BLaER1 treated with 17β-estradiol and CSF1 and Interleukin-3, amounts not matched to agents 10 nM and 100 nM (cell line): Measurements from ENCODE around the gene SPATA2.
"Not testable (repeated sequence)": the region's sequence is repeated elsewhere in the genome, so short reads cannot be mapped to it uniquely, and the experiment has no call there.

Experiments
- H3K27ac ChIP-seq, 11 experiments: shearing (Covaris generic); formaldehyde crosslinking; 2 replicates each; pipeline ENCODE4 v1.8.1; 2022
- H3K27me3 ChIP-seq, 11 experiments: shearing (Covaris generic); formaldehyde crosslinking; 2 replicates each; pipeline ENCODE4 v1.8.1; 2022
- H3K36me3 ChIP-seq, 11 experiments: shearing (Covaris generic); formaldehyde crosslinking; 2 replicates each; pipeline ENCODE4 v1.8.1; 2022
- H3K4me1 ChIP-seq, 10 experiments: shearing (Covaris generic); formaldehyde crosslinking; 2 replicates each; pipeline ENCODE4 v1.8.1; 2022
- H3K4me2 ChIP-seq, 11 experiments: shearing (Covaris generic); formaldehyde crosslinking; 2 replicates each; pipeline ENCODE4 v1.8.1; 2022
- H3K4me3 ChIP-seq, 10 experiments: shearing (Covaris generic); formaldehyde crosslinking; 2 replicates each; pipeline ENCODE4 v1.8.1; 2022
- H3K9ac ChIP-seq, 11 experiments: shearing (Covaris generic); formaldehyde crosslinking; 2 replicates each; pipeline ENCODE4 v1.8.1; 2022
- H3K9me3 ChIP-seq, 11 experiments: shearing (Covaris generic); formaldehyde crosslinking; replicated peaks in 1 of 11; 2 replicates each; pipeline ENCODE4 v1.8.1; 2022
- H4K20me1 ChIP-seq, 11 experiments: shearing (Covaris generic); formaldehyde crosslinking; 2 replicates each; pipeline ENCODE4 v1.8.1; 2022
- Cebpa-rat ChIP-seq, 11 experiments: shearing (Covaris generic); IDR thresholded peaks; 2 replicates each; pipeline ENCODE4 v1.8.1; 2022

The SPATA2 gene

DNA sequence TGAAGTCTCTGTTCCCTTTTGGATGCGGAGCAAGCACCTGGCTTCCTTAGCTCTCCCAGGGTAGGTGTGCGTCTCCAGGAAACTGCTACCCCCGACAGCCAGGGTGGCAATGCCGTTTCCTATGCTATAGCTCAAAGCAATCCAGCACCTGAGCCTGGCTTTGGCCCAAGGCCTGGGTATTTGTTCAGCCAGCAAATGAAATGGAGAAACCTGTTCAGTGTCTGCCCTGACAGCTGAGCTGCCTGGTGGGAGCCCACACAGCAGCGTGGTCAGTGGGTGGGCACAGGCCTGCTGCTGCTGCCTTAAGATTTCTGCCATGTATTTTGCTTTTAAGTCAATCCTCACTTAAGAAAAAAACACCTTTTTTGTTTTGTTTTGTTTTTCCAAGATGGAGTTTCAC is 13.7 kb downstream of the SPATA2 start:
- H3K4me3 ChIP-seq = no peak overlapping the region
- H3K9ac ChIP-seq = no peak overlapping the region
- peaks cover 0 to 11% (median 5%) of the 10 kb centered on the region in 10 experiments; a peak in 10 of 20 replicates for H3K4me1 ChIP-seq
- peaks cover 0 to 9% (median 6%) of the 10 kb centered on the region in 11 experiments; a peak in 11 of 22 replicates for H3K9me3 ChIP-seq
- 0 out of 22 replicates have a peak overlapping the region, but pooled peaks of 1 of the 11 experiments have one; percentile 13 for H3K27ac ChIP-seq
- H4K20me1 ChIP-seq = peaks cover 6 to 32% (median 24%) of the 10 kb centered on the region in 11 experiments; a peak in 15 of 22 replicates
- H3K27me3 ChIP-seq = no peaks in the 10 kb centered on the region
- H3K4me2 ChIP-seq = no peak overlapping the region
- TF ChIP-seq Cebpa-rat (IDR thresholded peaks at IDR 0.05) = no peak
- H3K36me3 ChIP-seq = peaks cover 34 to 44% (median 38%) of the 10 kb centered on the region in 11 experiments

DNA sequence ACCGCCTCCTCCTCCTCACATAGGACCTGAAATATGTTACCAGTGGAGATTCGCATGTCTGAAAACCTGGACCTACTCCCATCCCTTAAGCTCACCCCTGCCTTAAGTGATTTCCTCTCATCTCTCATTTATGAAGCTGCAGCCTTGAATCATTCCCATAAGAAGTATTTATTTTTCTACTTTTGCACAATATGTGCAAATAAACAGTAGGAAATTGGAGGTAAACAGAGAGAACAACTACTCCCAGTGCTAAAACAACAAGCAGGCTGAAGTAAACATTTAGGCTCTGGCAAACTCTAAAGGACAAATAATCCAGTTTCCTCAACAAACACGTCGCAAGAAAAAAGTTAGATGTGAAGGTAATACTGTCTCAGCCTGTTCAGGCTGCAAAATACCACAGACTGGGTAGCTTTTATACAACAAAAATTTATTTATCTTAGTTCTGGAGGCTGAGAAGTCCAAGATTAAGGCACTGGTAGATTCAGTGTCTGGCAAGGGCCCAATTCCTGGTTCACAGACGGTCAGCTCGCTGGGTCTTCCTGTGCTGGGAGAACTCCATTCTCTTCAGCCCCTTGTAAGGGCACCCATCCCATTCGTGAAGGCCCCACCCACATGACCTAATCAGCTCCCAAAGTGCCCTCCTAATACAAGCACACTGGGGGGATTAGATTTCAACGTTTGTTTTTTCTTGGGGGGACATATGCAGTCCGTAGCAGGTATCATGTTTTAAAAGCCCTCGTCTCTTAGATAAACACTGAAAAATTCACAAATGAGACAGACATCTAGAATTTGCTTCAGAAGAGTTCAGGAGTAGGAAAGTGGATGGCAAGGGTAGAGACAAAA is 15.6 kb downstream of the SPATA2 start:
- no peak overlapping the region for H3K4me2 ChIP-seq
- H3K27ac ChIP-seq = no peak overlapping the region
- peaks cover 0 to 22% (median 12%) of the 10 kb centered on the region in 10 experiments; a peak in 13 of 20 replicates for H3K4me1 ChIP-seq

DNA sequence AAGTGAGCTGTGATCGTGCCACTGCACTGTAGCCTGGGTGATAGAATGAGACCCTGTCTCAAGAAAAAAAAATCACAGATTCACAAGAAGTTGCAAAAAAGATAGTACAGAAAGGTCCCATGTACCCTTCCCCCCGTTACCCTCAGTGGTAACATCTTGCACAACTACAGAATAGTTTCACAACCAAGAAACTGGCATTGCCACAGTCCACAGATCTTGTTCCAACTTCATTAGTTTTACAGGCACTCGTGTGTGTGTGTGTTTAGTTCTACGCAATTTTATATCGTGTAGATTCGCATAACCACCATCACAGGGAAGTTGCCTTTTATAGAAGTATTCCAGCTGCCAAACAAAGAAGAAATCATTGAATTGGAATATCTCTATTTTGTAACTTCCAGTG is 19.1 kb downstream of the SPATA2 start:
- Histone ChIP-seq H4K20me1 (peaks cover 0 to 5% (median 0%) of the 10 kb centered on the region in 11 experiments; a peak in 2 of 22 replicates), H3K9me3 (peaks cover 0 to 9% (median 6%) of the 10 kb centered on the region in 11 experiments; a peak in 11 of 22 replicates), H3K27me3 (no peaks in the 10 kb centered on the region), H3K27ac (peak overlapping the region in 6 of 11 experiments; percentile 5 to 54 (median 40); a peak in 6 of 22 replicates), H3K4me3 (no peak overlapping the region), H3K4me1 (peaks cover 24 to 51% (median 44%) of the 10 kb centered on the region in 10 experiments), H3K36me3 (no peaks in the 10 kb centered on the region), H3K9ac (no peak overlapping the region), H3K4me2 (peak overlapping the region in 7 of 11 experiments; percentile 5 to 50 (median 35); a peak in 10 of 22 replicates)
- peak in 5 of 11 experiments; percentile 13 to 57 (median 45); a peak in 5 of 22 replicates for TF ChIP-seq Cebpa-rat (IDR thresholded peaks at IDR 0.05)

More for the DNA sequence above, 15.6 kb downstream of the SPATA2 start:
- Histone ChIP-seq H3K36me3 (peaks cover 16 to 26% (median 20%) of the 10 kb centered on the region in 11 experiments), H3K9me3 (peaks cover 0 to 9% (median 6%) of the 10 kb centered on the region in 11 experiments; a peak in 11 of 22 replicates), H3K9ac (no peak overlapping the region), H3K4me3 (no peak overlapping the region), H4K20me1 (peaks cover 0 to 13% (median 7%) of the 10 kb centered on the region in 11 experiments; a peak in 12 of 22 replicates), H3K27me3 (no peaks in the 10 kb centered on the region)
- no peak for TF ChIP-seq Cebpa-rat (IDR thresholded peaks at IDR 0.05)

DNA sequence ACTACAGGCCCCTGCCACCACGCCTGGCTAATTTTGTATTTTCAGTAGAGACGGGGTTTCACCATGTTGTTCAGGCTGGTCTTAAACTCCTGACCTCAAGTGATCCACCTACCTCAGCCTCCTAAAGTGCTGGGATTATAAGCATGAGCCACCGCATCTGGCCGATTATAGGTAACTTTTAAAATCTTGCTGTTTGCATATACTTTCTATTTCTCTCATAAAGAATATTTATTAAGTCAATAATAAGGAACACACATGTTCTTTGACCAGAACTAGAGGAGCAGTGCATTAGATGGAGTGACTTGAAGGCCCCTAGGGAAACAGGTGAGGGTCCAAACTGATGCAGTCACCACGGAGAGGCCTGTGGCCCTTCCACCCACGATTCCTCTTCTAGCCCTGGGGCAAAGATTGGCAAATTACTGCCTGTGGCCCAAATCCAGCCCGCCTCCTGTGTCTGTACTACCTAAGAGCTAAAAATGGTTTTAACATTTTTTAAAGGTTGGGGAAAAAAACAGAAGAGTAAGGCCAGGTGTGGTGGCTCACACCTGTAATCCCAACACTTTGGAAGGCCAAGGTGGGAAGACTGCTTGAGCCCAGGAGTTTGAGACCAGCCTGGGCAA is 19.7 kb downstream of the SPATA2 start:
- H4K20me1 ChIP-seq, H3K27me3 ChIP-seq, H3K9ac ChIP-seq, H3K36me3 ChIP-seq, H3K4me3 ChIP-seq, H3K9me3 ChIP-seq: not testable (repeated sequence)
- Histone ChIP-seq H3K4me2 (peak overlapping the region in 7 of 11 experiments; percentile 5 to 50 (median 35); a peak in 8 of 22 replicates), H3K27ac (peak overlapping the region in 7 of 11 experiments; percentile 5 to 54 (median 34); a peak in 7 of 22 replicates), H3K4me1 (peaks cover 30 to 53% (median 49%) of the 10 kb centered on the region in 10 experiments)

DNA sequence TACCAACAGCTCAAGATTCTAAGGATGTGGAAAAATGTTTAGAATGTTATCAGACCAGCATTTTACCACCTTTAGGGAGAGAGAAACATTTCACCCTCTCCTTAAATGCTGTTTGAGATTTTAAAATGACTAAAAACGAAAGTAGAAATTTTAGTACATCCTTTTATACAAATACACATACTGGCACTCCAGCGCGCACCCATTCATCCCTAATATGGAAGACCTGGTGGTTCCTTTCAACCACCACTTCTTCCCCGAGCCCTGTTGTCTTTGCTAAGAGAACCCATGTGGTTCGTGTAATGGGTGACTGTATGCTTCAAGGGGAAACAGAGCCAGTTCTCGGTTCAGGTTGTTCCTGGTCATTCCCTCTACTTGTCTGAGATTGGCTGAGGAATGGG is 21.3 kb downstream of the SPATA2 start:
- 0 out of 22 replicates have a peak overlapping the region, but pooled peaks of 1 of the 11 experiments have one; percentile 52 for H3K9ac ChIP-seq
- no peak overlapping the region for H3K4me3 ChIP-seq
- no peaks in the 10 kb centered on the region for H3K27me3 ChIP-seq
- peaks cover 0 to 9% (median 6%) of the 10 kb centered on the region in 11 experiments; a peak in 11 of 22 replicates for H3K9me3 ChIP-seq
- no peaks in the 10 kb centered on the region for H3K36me3 ChIP-seq
- H3K4me2 ChIP-seq = peak overlapping the region in 6 of 11 experiments; percentile 15 to 87 (median 48); a peak in 5 of 22 replicates
- TF ChIP-seq Cebpa-rat (IDR thresholded peaks at IDR 0.05) = no peak
- H3K4me1 ChIP-seq = peaks cover 45 to 68% (median 64%) of the 10 kb centered on the region in 10 experiments
- H4K20me1 ChIP-seq = peaks cover 0 to 5% (median 0%) of the 10 kb centered on the region in 11 experiments; a peak in 2 of 22 replicates
- peak overlapping the region in 5 of 11 experiments; percentile 49 to 88 (median 59); a peak in 6 of 22 replicates for H3K27ac ChIP-seq

DNA sequence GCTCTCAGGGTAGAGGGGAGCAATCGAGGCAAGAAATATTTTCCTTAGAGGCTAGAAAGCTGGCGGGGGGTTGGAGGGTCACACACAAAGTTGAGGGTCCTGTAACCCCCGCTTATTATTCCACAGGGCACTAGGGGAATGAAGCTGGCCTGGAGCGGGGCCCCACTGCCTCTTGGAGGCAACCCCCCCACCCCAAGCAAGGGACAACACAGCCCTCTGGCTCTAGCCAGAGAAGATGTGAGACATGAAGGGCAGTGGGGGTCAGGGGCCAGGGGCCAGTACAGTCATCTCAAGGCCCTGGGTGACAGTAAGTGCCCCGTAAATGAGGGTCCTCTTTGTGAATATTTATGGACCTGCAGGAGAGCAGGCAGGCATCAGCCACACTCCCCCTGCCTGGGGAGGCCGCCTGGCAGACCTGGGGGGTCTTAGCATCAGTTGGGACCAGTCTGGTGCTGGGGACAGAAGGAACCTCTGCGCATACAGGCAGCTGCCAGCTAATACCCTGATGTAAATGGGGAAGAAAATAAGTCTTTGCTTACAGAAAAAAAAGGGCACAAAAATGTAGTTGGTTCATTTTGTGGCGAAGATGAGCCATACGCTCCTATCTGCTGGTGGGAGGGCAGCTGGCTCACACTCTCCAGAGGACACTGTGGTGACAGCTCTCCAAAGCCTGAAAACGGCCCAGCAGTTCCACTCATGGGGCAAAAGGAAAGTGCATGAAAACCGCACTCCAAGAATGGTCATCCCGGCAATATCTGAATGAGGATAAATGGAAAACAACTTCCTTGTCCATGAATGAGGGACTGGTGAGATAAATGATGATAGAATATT is 21.9 kb downstream of the SPATA2 start:
- peak overlapping the region in 9 of 11 experiments; percentile 2 to 79 (median 27); a peak in 7 of 22 replicates for H3K9ac ChIP-seq
- no peaks in the 10 kb centered on the region for H3K27me3 ChIP-seq
- H3K9me3 ChIP-seq = peaks cover 0 to 9% (median 6%) of the 10 kb centered on the region in 11 experiments; a peak in 11 of 22 replicates
- no peak overlapping the region for H3K4me3 ChIP-seq
- peak overlapping the region in 8 of 11 experiments; percentile 13 to 92 (median 74); a peak in 11 of 22 replicates for H3K4me2 ChIP-seq
- H3K4me1 ChIP-seq = peaks cover 51 to 74% (median 70%) of the 10 kb centered on the region in 10 experiments
- H3K27ac ChIP-seq = peak overlapping the region in 7 of 11 experiments; percentile 49 to 88 (median 79); a peak in 14 of 22 replicates
- H4K20me1 ChIP-seq = peaks cover 0 to 5% (median 0%) of the 10 kb centered on the region in 11 experiments; a peak in 2 of 22 replicates
- no peak for TF ChIP-seq Cebpa-rat (IDR thresholded peaks at IDR 0.05)
- H3K36me3 ChIP-seq = no peaks in the 10 kb centered on the region

DNA sequence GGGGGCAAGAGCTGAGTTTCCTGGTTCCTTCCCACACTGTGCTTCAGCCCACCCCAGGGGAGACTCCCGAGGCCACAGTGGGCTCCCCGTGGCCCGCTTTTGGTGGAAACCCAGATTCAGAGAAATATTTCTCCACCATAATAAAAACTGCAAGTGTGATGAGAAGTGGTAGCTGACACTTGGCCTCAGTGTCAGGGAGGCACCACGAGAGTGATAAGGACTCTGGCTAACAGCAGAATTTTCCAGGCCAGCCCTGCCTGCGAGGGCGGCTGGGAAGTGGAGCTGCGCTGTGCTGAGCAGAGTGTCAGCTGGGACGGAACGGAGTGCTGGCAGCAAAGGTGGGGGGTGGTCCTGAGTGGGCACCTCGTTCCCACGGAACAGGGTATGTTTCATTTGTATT is 22.5 kb downstream of the SPATA2 start:
- peak overlapping the region in 9 of 11 experiments; percentile 2 to 88 (median 59); a peak in 17 of 22 replicates for H3K27ac ChIP-seq
- peaks cover 58 to 81% (median 77%) of the 10 kb centered on the region in 10 experiments for H3K4me1 ChIP-seq
- peak overlapping the region; percentile 31 to 92 (median 56) for H3K4me2 ChIP-seq
- H3K9ac ChIP-seq = peak overlapping the region in 9 of 11 experiments; percentile 14 to 79 (median 27); a peak in 13 of 22 replicates
- H3K4me3 ChIP-seq = no peak overlapping the region
- no peaks in the 10 kb centered on the region for H3K27me3 ChIP-seq
- peaks cover 0 to 11% (median 0%) of the 10 kb centered on the region in 11 experiments; a peak in 5 of 22 replicates for H4K20me1 ChIP-seq
- H3K36me3 ChIP-seq = no peaks in the 10 kb centered on the region; a peak in 1 of 22 replicates
- TF ChIP-seq Cebpa-rat (IDR thresholded peaks at IDR 0.05) = no peak
- peaks cover 0 to 7% (median 5%) of the 10 kb centered on the region in 11 experiments; a peak in 11 of 22 replicates for H3K9me3 ChIP-seq
